HEK293 (cell line): ENCODE measurements around the gene SLC25A12.

Source experiments
- CTCF ChIA-PET: fragments of 350-600 bp; formaldehyde crosslinking; extraction: SDS; loops from one replicate; lab custom pipeline; 2021; ENCODE audit warnings: antibody characterized with exemption; lab: Yijun Ruan, JAX
- POLR2A ChIA-PET: fragments of 300-600 bp; formaldehyde crosslinking; extraction: SDS; loops from one replicate; lab custom pipeline; 2020; ENCODE audit warnings: antibody characterized with exemption, inconsistent platforms; lab: Yijun Ruan, JAX
- H3K27ac ChIP-seq: fragments of 200-500 bp; sonication (Bioruptor generic); 2 replicates; pipeline ENCODE4 v1.5.1; 2014; ENCODE audit warnings: low read depth, low read length, control low read depth, inconsistent platforms; ENCODE audit errors: extremely low read depth
- H3K36me3 ChIP-seq, 2 experiments: fragments of 200-500 bp in 1 of 2; sonication (Bioruptor generic) in 1 of 2; 1 replicate in 1 of 2; 2 replicates in 1 of 2; pipeline ENCODE4 v1.5.1; 2014 to 2017; ENCODE audit warnings: inconsistent platforms in 2 of 2, low read length in 2 of 2; ENCODE audit not compliant: control insufficient read depth in 2 of 2, insufficient read depth in 1 of 2
- H3K4me1 ChIP-seq: fragments of 200-500 bp; sonication (Bioruptor generic); 2 replicates; pipeline ENCODE4 v1.5.1; 2014; ENCODE audit warnings: mild to moderate bottlenecking, low read length, inconsistent platforms; ENCODE audit not compliant: control insufficient read depth, insufficient read depth
- H3K4me3 ChIP-seq: 2 replicates; pipeline ENCODE4 v1.5.1; 2011; ENCODE audit warnings: low read depth, mild to moderate bottlenecking, control low read depth, low read length, moderate library complexity
- H3K9me3 ChIP-seq: fragments of 200-500 bp; sonication (Bioruptor generic); 2 replicates; pipeline ENCODE4 v1.5.1; 2014; ENCODE audit warnings: low read depth, low read length, inconsistent platforms; ENCODE audit not compliant: control insufficient read depth, insufficient read depth
- BCL11B ChIP-seq: fragments of 450-650 bp; formaldehyde crosslinking; IDR thresholded peaks from 2 replicates; pipeline ENCODE4 v1.5.1; 2016; ENCODE audit warnings: low read depth, missing biosample characterization, missing genetic modification characterization
- KLF7 ChIP-seq: fragments of 450-650 bp; formaldehyde crosslinking; IDR thresholded peaks from 2 replicates; pipeline ENCODE4 v1.5.1; 2016; ENCODE audit warnings: missing biosample characterization, missing genetic modification characterization, borderline replicate concordance
- SETDB1 ChIP-seq: IDR thresholded peaks from one replicate; pipeline ENCODE4 v1.6.1; 2017; ENCODE audit warnings: mild to moderate bottlenecking, low read length, moderate library complexity, mixed read lengths; ENCODE audit not compliant: insufficient read length
- YY2 ChIP-seq: fragments of 450-650 bp; formaldehyde crosslinking; IDR thresholded peaks from 2 replicates; pipeline ENCODE4 v1.5.1; 2016; ENCODE audit warnings: missing biosample characterization, missing genetic modification characterization
- ZBTB20 ChIP-seq: fragments of 450-650 bp; formaldehyde crosslinking; IDR thresholded peaks from 2 replicates; pipeline ENCODE4 v1.5.1; 2016; ENCODE audit warnings: missing biosample characterization, missing genetic modification characterization
- ZBTB8A ChIP-seq: fragments of 450-650 bp; formaldehyde crosslinking; IDR thresholded peaks from 2 replicates; pipeline ENCODE4 v1.5.1; 2016; ENCODE audit warnings: missing biosample characterization, missing genetic modification characterization
- ZNF121 ChIP-seq: fragments of 450-650 bp; formaldehyde crosslinking; IDR thresholded peaks from 2 replicates; pipeline ENCODE4 v1.5.1; 2016; ENCODE audit warnings: missing biosample characterization, missing genetic modification characterization
- ZNF148 ChIP-seq: fragments of 450-650 bp; formaldehyde crosslinking; IDR thresholded peaks from 2 replicates; pipeline ENCODE4 v1.5.0; 2017; ENCODE audit warnings: missing biosample characterization, missing genetic modification characterization, borderline replicate concordance
- ZNF16 ChIP-seq: fragments of 450-650 bp; formaldehyde crosslinking; IDR thresholded peaks from 2 replicates; pipeline ENCODE4 v1.5.1; 2016; ENCODE audit warnings: low read depth, missing biosample characterization, missing genetic modification characterization
- ZNF24 ChIP-seq: fragments of 450-650 bp; formaldehyde crosslinking; IDR thresholded peaks from 2 replicates; pipeline ENCODE4 v1.5.1; 2016; ENCODE audit warnings: missing biosample characterization, missing genetic modification characterization
- ZNF266 ChIP-seq: fragments of 450-650 bp; formaldehyde crosslinking; IDR thresholded peaks from 2 replicates; pipeline ENCODE4 v1.5.1; 2016; ENCODE audit warnings: missing biosample characterization, missing genetic modification characterization, low read depth
- ZNF37A ChIP-seq: fragments of 450-650 bp; IDR thresholded peaks from 2 replicates; pipeline ENCODE4 v1.5.1; 2018; ENCODE audit warnings: missing biosample characterization, missing genetic modification characterization
- ZNF488 ChIP-seq: fragments of 450-650 bp; formaldehyde crosslinking; IDR thresholded peaks from 2 replicates; pipeline ENCODE4 v1.5.1; 2016; ENCODE audit warnings: missing biosample characterization, missing genetic modification characterization
- ZNF501 ChIP-seq: fragments of 450-650 bp; formaldehyde crosslinking; IDR thresholded peaks from 2 replicates; pipeline ENCODE4 v1.5.1; 2016; ENCODE audit warnings: missing biosample characterization, missing genetic modification characterization
- ZNF513 ChIP-seq: fragments of 450-650 bp; IDR thresholded peaks from 2 replicates; pipeline ENCODE4 v1.5.1; 2018; ENCODE audit warnings: missing biosample characterization, missing genetic modification characterization
- ZNF530 ChIP-seq: fragments of 450-650 bp; formaldehyde crosslinking; IDR thresholded peaks from 2 replicates; pipeline ENCODE4 v1.5.1; 2016; ENCODE audit warnings: low read depth, missing biosample characterization, missing genetic modification characterization
- ZNF704 ChIP-seq: fragments of 450-650 bp; formaldehyde crosslinking; IDR thresholded peaks from 2 replicates; pipeline ENCODE4 v1.5.1; 2016; ENCODE audit warnings: missing biosample characterization, missing genetic modification characterization
- ZNF707 ChIP-seq: fragments of 450-650 bp; formaldehyde crosslinking; IDR thresholded peaks from 2 replicates; pipeline ENCODE4 v1.5.1; 2016; ENCODE audit warnings: missing biosample characterization, missing genetic modification characterization
- ZNF747 ChIP-seq: fragments of 450-650 bp; formaldehyde crosslinking; IDR thresholded peaks from 2 replicates; pipeline ENCODE4 v1.5.1; 2016; ENCODE audit warnings: missing biosample characterization, missing genetic modification characterization
- ZNF791 ChIP-seq: fragments of 450-650 bp; formaldehyde crosslinking; IDR thresholded peaks from 2 replicates; pipeline ENCODE4 v1.5.1; 2016; ENCODE audit warnings: missing biosample characterization, missing genetic modification characterization
- ZSCAN23 ChIP-seq: fragments of 450-650 bp; formaldehyde crosslinking; IDR thresholded peaks from 2 replicates; pipeline ENCODE4 v1.5.1; 2016; ENCODE audit warnings: missing biosample characterization, missing genetic modification characterization

Gene SLC25A12

GRCh38 chr2:171909266-171909665 is 15.2 kb upstream of the SLC25A12 start:
- Histone ChIP-seq H3K36me3 (no peaks in the 10 kb centered on the region), H3K27ac (no peak overlapping the region), H3K4me1 (no peaks in the 10 kb centered on the region), H3K4me3 (no peak overlapping the region), H3K9me3 (no peaks in the 10 kb centered on the region)
- ChIA-PET CTCF (no interaction called here), POLR2A (interaction anchor here (0.7 kb wide), 1 partner anchor 194 kb away, joined by 7 read pairs; the partner anchor contains the start of gene DLX2)
- TF ChIP-seq ZNF747 (no peak), SETDB1 (no peak), KLF7 (tag by site-specific recombination) (no peak), ZNF791 (no peak), ZNF148 (tag by site-specific recombination) (no peak), ZNF707 (no peak), ZSCAN23 (tag by site-specific recombination) (no peak), BCL11B (tag by site-specific recombination) (no peak), ZNF16 (tag by site-specific recombination) (no peak), ZNF530 (tag by site-specific recombination) (no peak), ZBTB8A (no peak), ZNF121 (tag by site-specific recombination) (no peak), YY2 (tag by site-specific recombination) (no peak)

GRCh38 chr2:171908235-171908634 is 14.2 kb upstream of the SLC25A12 start:
- CTCF ChIA-PET = no interaction called here
- Histone ChIP-seq H3K4me1 (no peaks in the 10 kb centered on the region), H3K36me3 (no peaks in the 10 kb centered on the region), H3K4me3 (no peak overlapping the region), H3K9me3 (no peaks in the 10 kb centered on the region), H3K27ac (no peak overlapping the region)
- POLR2A ChIA-PET = no interaction called here
- TF ChIP-seq ZNF747 (no peak), ZNF513 (no peak), ZNF266 (tag by site-specific recombination) (no peak), ZBTB20 (tag by site-specific recombination) (no peak), ZNF791 (no peak), ZNF704 (tag by site-specific recombination) (no peak), ZNF488 (tag by site-specific recombination) (no peak), ZNF501 (tag by site-specific recombination) (no peak), ZNF37A (no peak), ZNF24 (tag by site-specific recombination) (no peak)
